Lower leg skin (tissue), 4 donors: ENCODE measurements around the gene FBXO7. TPM values are rescaled to one million over a fixed set of nuclear protein-coding genes. Genes with fewer than 3 reads are reported as not detected.

ENCODE experiments used
- DNase-seq, 2 donors: peaks; one replicate each; pipeline ENCODE4 v3.0.0-alpha.2; 2019; ENCODE audit warnings: low spot score in 2 of 2
- H3K4me3 ChIP-seq: fragments of 200-600 bp; sonication (generic); 2 replicates; pipeline ENCODE4 v1.5.1; 2017; ENCODE audit warnings: mild to moderate bottlenecking, low read depth; ENCODE audit not compliant: poor library complexity, severe bottlenecking
- CTCF ChIP-seq, 3 donors: fragments of 450-650 bp; IDR thresholded peaks; one replicate each; pipeline ENCODE4 v1.5.1; 2016; ENCODE audit warnings: antibody characterized with exemption in 3 of 3, mild to moderate bottlenecking in 3 of 3, moderate library complexity in 2 of 3
- POLR2A ChIP-seq, 2 donors: fragments of 450-650 bp; IDR thresholded peaks; one replicate each; pipeline ENCODE4 v1.6.1; 2016 to 2017; ENCODE audit warnings: antibody characterized with exemption in 2 of 2, mild to moderate bottlenecking in 1 of 2, moderate library complexity in 1 of 2
- WGBS, 2 donors: methylation state at CpG; one replicate each; pipeline ENCODE4 v1.1.5; 2018; 5-methylcytosine and 5-hydroxymethylcytosine counted together
- intact Hi-C: fragments of 100-400 bp; cut with DNase I; formaldehyde crosslinking; loops from one replicate; pipeline ENCODE4 v1.15.0; 2023; ENCODE audit warnings: low total_unique reads
- total RNA-seq, 4 donors: library from RNA; depleted of rRNA; stranded (reverse); fragments of >200 nt; gene quantifications; one replicate each; pipeline ENCODE4 v1.1.0, GENCODE V29; 2016

FBXO7 gene
- total RNA-seq, 4 donors from 2014 or later, result 61.6 to 89.4 (median 80.6) TPM

DNA sequence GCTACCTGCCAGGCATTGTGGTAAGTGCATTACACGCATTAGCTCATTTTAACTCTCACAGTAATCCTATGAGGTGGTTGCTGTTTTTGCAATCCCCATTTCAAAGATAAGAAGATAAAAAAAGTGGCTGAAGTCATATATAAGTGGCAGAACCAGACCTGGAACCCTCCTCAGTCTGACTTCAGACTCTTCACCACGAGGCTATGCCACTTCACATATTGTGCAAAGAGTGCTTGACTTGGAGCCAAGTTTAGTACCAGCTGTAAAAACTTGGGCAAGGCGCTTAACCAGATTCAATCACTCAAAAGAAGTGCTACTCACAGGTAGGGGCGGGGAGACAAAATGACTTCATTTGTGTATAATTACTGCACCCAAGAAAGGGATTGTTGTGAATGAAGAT is 25.6 kb upstream of the FBXO7 start:
- TF ChIP-seq POLR2A (IDR thresholded peaks at IDR 0.05) (no peak), CTCF (IDR thresholded peaks at IDR 0.05) (no peak)
- no peak overlapping the region for H3K4me3 ChIP-seq
- no peak for DNase-seq
- intact Hi-C loops, result no loop called here
- WGBS, 2 donors, result 40 to 56% methylated on average over 4 of the region's 4 CpGs

DNA sequence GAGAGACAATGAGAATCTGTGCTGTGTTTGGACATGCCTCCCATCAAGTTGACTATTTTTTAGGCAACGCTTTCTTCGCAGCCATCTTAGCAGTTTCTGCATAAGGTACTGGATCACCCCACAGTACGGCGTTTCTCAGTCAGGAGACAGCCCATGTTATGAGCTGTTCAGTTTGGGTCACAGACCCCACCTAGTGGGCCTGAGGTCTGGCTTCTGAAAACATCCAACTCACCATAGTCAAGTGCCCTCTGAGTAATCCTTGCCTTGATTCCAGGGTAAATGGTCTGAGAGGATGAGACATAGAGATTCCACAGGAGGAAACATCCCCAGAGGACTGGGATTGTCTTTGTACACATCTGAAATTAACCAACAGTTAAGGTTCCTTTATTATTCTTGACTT is 17.6 kb upstream of the FBXO7 start:
- H3K4me3 ChIP-seq, result no peak overlapping the region
- DNase-seq, result no peak
- WGBS, 2 donors, result 83 to 92% methylated on average over 4 of the region's 4 CpGs
- intact Hi-C loops, result no loop called here
- TF ChIP-seq POLR2A (IDR thresholded peaks at IDR 0.05) (no peak), CTCF (IDR thresholded peaks at IDR 0.05) (no peak)

GRCh38 chr22:32462452-32462851 is 12.2 kb upstream of the FBXO7 start:
- no peak for DNase-seq
- no peak for TF ChIP-seq POLR2A (IDR thresholded peaks at IDR 0.05)
- intact Hi-C loops, result no loop called here
- H3K4me3 ChIP-seq, result no peak overlapping the region
- WGBS, 2 donors, result 33 to 40% methylated on average over 3 of the region's 3 CpGs

DNA sequence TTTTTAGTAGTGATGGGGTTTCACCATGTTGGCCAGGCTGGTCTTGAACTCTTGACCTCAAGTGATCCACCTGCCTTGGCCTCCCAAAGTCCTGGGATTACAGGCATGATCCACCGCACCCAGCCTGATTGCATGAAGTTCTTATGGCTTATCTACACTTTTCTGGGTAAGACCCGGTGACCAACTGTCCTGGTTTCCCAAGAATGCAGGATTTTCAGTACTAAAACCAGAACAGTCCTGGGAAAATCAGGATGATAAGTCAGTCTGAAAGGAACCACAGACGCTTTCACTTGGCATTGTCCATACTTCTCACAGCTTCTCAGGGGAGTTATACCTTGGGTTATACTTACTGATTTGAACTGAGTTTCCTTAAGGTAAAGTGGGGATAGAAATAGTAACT is 8.9 kb upstream of the FBXO7 start:
- H3K4me3 ChIP-seq, result no peak overlapping the region
- no peak for TF ChIP-seq POLR2A (IDR thresholded peaks at IDR 0.05)
- TF ChIP-seq CTCF (IDR thresholded peaks at IDR 0.05), result no peak
- intact Hi-C loops, result no loop called here
- DNase-seq, result no peak
- WGBS, 2 donors, result 95 to 96% methylated on average over 3 of the region's 3 CpGs

DNA sequence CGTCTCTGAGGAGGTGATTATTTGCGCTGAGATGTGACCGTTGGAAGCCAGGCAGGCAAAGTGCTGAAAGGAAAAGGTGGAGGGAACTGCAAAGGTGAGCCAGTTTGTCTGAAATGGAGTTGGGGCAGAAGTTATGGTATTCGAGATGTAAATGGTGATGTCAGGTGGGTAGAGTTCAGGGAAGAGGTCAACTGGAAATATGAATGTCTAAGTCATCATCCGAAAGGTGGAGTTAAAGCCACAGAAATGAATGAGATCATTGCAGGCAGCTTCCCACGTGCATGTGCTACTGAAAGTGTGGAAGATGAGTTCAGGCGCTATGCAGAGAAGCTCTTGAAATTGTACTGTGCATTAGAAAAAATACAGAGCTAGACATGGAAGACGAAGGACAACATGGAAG is 8.1 kb upstream of the FBXO7 start:
- H3K4me3 ChIP-seq, result no peak overlapping the region
- intact Hi-C loops, result no loop called here
- TF ChIP-seq CTCF (IDR thresholded peaks at IDR 0.05), result no peak
- no peak for TF ChIP-seq POLR2A (IDR thresholded peaks at IDR 0.05)
- WGBS, 2 donors, result 77 to 79% methylated on average over 8 of the region's 8 CpGs
- DNase-seq, result no peak

DNA sequence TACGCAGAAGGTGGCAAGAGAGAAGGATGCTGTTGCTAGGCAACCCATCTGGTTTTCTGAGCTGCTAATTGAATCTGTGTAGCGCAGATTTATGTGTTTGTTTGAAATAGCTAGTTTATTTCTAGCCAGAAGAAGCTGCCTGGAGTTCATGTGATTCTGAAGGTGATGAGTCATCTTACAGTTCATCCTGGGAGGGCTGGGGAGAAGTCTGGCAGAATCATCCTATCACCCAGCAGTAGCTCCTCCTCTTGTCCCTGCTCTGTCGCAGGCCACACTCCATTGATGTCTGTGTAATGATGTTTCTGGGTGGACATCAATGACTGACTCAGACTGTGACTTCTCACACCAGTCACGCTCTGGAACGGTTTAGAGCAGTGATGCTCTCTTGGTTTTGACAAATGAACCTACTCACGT is 4.8 kb upstream of the FBXO7 start:
- intact Hi-C loops, result loop anchor here (10.0 kb wide), 1 partner anchor 805 kb away; the partner anchor contains the start of gene PISD
- H3K4me3 ChIP-seq, result no peak overlapping the region
- TF ChIP-seq POLR2A (IDR thresholded peaks at IDR 0.05) (no peak), CTCF (IDR thresholded peaks at IDR 0.05) (no peak)
- peak; percentile 51 to 86 for DNase-seq
- WGBS, 2 donors, result 30 to 31% methylated on average over 6 of the region's 6 CpGs
